NCI-H526 (cell line): ENCODE results near the gene FCHSD1.

Experiments used
- DNase-seq, 2 experiments: peaks; one replicate each; lab custom pipeline; 2025; lab: John Stamatoyannopoulos, UW

FCHSD1 gene

GRCh38 chr5:141672841-141673813, 21.9 kb upstream of the FCHSD1 start:
- no peak for DNase-seq

- DNase-seq, result no peak
These were observed 21.0 kb upstream of the FCHSD1 start for GRCh38 chr5:141672071-141672840.

GRCh38 chr5:141669520-141669919, 18.3 kb upstream of the FCHSD1 start:
- peak in 1 of 2 experiments; percentile 11 for DNase-seq

- DNase-seq, result no peak
These were observed 17.5 kb upstream of the FCHSD1 start for GRCh38 chr5:141668601-141669265.

- DNase-seq, result no peak
These were observed 15.1 kb upstream of the FCHSD1 start for GRCh38 chr5:141665995-141666940.

- DNase-seq, result peak; percentile 52 to 75
These were observed 13.7 kb upstream of the FCHSD1 start for GRCh38 chr5:141664733-141665461.

GRCh38 chr5:141663506-141663905, 12.3 kb upstream of the FCHSD1 start:
- DNase-seq, result no peak

GRCh38 chr5:141662028-141662427, 10.8 kb upstream of the FCHSD1 start:
- DNase-seq, result no peak

- DNase-seq, result no peak
These were observed 6.8 kb upstream of the FCHSD1 start for GRCh38 chr5:141657937-141658545.

GRCh38 chr5:141657404-141657803, 6.2 kb upstream of the FCHSD1 start:
- no peak for DNase-seq

- no peak for DNase-seq
These were observed 5.2 kb upstream of the FCHSD1 start for GRCh38 chr5:141656396-141656795.

- no peak for DNase-seq
These were observed 3.8 kb upstream of the FCHSD1 start for GRCh38 chr5:141655020-141655419.

- no peak for DNase-seq
These were observed 3.1 kb upstream of the FCHSD1 start for GRCh38 chr5:141654298-141654697.

- peak in 1 of 2 experiments; percentile 18 for DNase-seq
These were observed 499 bp upstream of the FCHSD1 start for GRCh38 chr5:141651728-141652105.

- DNase-seq, result no peak
These were observed 1.2 kb downstream of the FCHSD1 start for GRCh38 chr5:141649972-141650371.

GRCh38 chr5:141649056-141649688, 2.0 kb downstream of the FCHSD1 start:
- no peak for DNase-seq

- no peak for DNase-seq
These were observed 3.4 kb downstream of the FCHSD1 start for GRCh38 chr5:141647851-141648250.

GRCh38 chr5:141647242-141647641, 4.0 kb downstream of the FCHSD1 start:
- no peak for DNase-seq

GRCh38 chr5:141646026-141646425, 5.2 kb downstream of the FCHSD1 start:
- no peak for DNase-seq
